Osteoblast (primary cell): ENCODE measurements around the gene EPHA7. TPM values are rescaled to one million over a fixed set of nuclear protein-coding genes. Genes with fewer than 3 reads are reported as not detected.

ENCODE experiments used
- DNase-seq: peaks from one replicate; pipeline ENCODE4 v3.0.0; 2011; ENCODE audit warnings: low spot score, mixed read lengths; ENCODE audit not compliant: insufficient read length; ENCODE audit errors: missing footprints
- H2AFZ ChIP-seq: 2 replicates; pipeline ENCODE4 v1.6.0; 2011; ENCODE audit warnings: mild to moderate bottlenecking, low read length
- H3K27ac ChIP-seq: 2 replicates; pipeline ENCODE4 v1.5.1; 2011; ENCODE audit warnings: mild to moderate bottlenecking, low read depth, low read length, moderate library complexity
- H3K27me3 ChIP-seq: 2 replicates; pipeline ENCODE4 v1.6.0; 2012; ENCODE audit warnings: mild to moderate bottlenecking, control low read depth, inconsistent platforms, low read length, moderate library complexity; ENCODE audit not compliant: insufficient read depth
- H3K36me3 ChIP-seq: 2 replicates; pipeline ENCODE4 v1.5.1; 2011; ENCODE audit warnings: mild to moderate bottlenecking, low read length, control low read depth, moderate library complexity; ENCODE audit not compliant: insufficient read depth
- H3K4me1 ChIP-seq: 2 replicates; pipeline ENCODE4 v1.5.1; 2011; ENCODE audit warnings: mild to moderate bottlenecking, low read length, control low read depth, moderate library complexity; ENCODE audit not compliant: insufficient read depth
- H3K4me2 ChIP-seq: 2 replicates; pipeline ENCODE4 v1.6.0; 2011; ENCODE audit warnings: mild to moderate bottlenecking, low read length; ENCODE audit not compliant: insufficient read depth
- H3K4me3 ChIP-seq: fragments of 200-600 bp; sonication (generic); 3 replicates; pipeline ENCODE4 v1.5.1; 2012; ENCODE audit warnings: mild to moderate bottlenecking, low read length, inconsistent platforms; ENCODE audit not compliant: insufficient read depth
- H3K79me2 ChIP-seq: 2 replicates; pipeline ENCODE4 v1.6.0; 2012; ENCODE audit warnings: mild to moderate bottlenecking, low read length, control low read depth, inconsistent platforms; ENCODE audit not compliant: insufficient read depth
- H3K9me3 ChIP-seq: 2 replicates; pipeline ENCODE4 v1.5.1; 2011; ENCODE audit warnings: low read depth, low read length, control low read depth
- H4K20me1 ChIP-seq: 2 replicates; pipeline ENCODE4 v1.6.0; 2012; ENCODE audit warnings: mild to moderate bottlenecking, low read length, control low read depth; ENCODE audit not compliant: insufficient read depth
- total RNA-seq: library from RNA; depleted of rRNA; stranded (reverse); fragments of >200 nt; gene quantifications from 2 replicates; pipeline ENCODE4 v1.2.3, GENCODE V29; 2012
- TF ChIP-seq, protein P1 (sequence below): IDR thresholded peaks from 2 replicates; pipeline ENCODE4 v1.5.1; 2011; ENCODE audit warnings: mild to moderate bottlenecking, low read depth, low read length, moderate library complexity; ENCODE audit errors: extremely low read depth

EPHA7 gene
- total RNA-seq, 1 donor: not detected

DNA sequence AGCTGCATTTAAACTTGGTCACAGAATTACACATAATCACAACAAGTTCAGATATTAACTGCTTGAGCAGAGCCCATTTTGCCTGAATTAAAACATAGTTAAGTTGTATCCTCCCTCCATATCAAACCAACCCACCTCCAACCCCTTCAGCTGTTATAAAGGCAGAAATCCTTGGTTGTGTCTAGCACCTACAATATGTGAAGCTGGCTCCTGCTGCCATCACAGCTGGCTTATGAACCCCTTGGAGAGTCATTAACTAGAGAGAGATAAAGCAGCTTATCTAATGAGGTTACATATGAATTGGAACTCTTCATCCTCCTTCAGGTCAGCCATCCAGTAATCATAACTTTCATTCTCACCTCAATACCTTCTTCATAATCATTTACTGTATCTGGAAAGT, 101.8 kb downstream of the EPHA7 start:
- Histone ChIP-seq H3K9me3 (peaks cover 6% of the 10 kb centered on the region), H2AFZ (no peak overlapping the region), H4K20me1 (no peaks in the 10 kb centered on the region), H3K4me2 (no peak overlapping the region), H3K27ac (no peak overlapping the region), H3K36me3 (no peaks in the 10 kb centered on the region), H3K27me3 (no peaks in the 10 kb centered on the region), H3K4me3 (no peak overlapping the region), H3K4me1 (no peaks in the 10 kb centered on the region), H3K79me2 (no peaks in the 10 kb centered on the region)
- no peak for DNase-seq
- TF ChIP-seq, protein P1, sequence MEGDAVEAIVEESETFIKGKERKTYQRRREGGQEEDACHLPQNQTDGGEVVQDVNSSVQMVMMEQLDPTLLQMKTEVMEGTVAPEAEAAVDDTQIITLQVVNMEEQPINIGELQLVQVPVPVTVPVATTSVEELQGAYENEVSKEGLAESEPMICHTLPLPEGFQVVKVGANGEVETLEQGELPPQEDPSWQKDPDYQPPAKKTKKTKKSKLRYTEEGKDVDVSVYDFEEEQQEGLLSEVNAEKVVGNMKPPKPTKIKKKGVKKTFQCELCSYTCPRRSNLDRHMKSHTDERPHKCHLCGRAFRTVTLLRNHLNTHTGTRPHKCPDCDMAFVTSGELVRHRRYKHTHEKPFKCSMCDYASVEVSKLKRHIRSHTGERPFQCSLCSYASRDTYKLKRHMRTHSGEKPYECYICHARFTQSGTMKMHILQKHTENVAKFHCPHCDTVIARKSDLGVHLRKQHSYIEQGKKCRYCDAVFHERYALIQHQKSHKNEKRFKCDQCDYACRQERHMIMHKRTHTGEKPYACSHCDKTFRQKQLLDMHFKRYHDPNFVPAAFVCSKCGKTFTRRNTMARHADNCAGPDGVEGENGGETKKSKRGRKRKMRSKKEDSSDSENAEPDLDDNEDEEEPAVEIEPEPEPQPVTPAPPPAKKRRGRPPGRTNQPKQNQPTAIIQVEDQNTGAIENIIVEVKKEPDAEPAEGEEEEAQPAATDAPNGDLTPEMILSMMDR: no peak

DNA sequence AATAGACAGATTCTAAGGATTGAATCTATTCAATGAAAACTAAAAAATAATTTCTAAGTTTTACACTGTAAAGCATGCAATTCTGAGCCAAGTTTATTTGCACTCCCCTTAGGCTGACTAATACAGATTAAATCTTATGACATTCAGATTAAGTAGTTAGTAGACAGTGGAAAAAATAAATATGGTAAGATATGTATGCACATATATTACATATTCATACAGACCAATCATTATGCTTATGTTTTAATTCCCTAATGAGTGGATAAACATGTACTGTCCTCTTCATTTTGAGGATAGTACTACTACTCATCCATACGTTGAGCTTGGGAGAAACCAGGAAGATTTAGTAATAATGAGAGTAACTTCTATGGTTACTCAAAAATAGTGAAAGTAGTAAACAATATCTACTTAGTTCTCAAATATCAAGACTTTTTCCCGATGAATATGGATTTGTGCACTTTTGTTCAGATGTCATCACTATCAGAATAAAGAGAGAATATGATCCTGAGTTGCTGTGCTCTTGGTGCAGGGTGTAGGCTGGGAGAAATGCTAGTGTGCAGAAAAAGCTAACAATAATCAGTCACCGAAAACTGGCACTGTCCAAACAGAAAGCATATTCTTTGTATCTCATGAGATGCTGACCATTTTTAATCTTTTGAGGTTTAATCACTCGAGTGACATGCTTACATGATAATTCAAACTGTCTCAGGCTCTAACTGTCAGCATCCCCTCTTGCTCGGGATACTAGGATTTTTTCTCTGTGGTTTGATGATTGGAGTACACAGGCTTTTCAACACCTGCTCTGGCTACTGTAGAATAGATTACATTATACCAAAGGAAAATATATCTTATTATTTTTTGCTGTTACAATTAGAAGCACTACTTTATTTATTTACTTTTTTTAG, 111.6 kb downstream of the EPHA7 start:
- Histone ChIP-seq H3K27me3 (no peaks in the 10 kb centered on the region), H3K36me3 (no peaks in the 10 kb centered on the region), H3K4me3 (no peak overlapping the region), H3K27ac (no peak overlapping the region), H3K4me1 (no peaks in the 10 kb centered on the region), H2AFZ (no peak overlapping the region), H3K79me2 (no peaks in the 10 kb centered on the region), H3K4me2 (no peak overlapping the region), H4K20me1 (no peaks in the 10 kb centered on the region), H3K9me3 (no peaks in the 10 kb centered on the region)
- TF ChIP-seq, protein P1: no peak
- DNase-seq: no peak

DNA sequence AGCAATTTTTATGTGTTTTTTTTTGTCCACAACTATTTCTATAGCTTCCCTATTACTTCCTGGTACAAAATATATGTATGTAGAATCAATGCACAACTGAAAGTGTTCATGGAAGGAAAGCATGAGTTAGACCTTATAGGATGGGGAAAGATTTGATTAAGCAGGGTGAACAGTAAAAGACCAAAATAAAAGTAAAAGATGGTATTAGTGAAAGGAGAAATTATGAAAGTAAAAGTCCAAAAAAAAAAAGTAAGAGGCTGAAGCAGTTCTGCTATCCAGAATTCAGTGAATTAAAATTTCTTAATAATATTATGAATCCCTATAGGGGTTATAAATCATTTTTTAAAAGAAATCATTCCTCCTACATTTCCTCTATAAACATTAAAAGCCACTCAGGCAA, 114.3 kb downstream of the EPHA7 start:
- H3K27me3 ChIP-seq: no peaks in the 10 kb centered on the region
- H3K27ac ChIP-seq: no peak overlapping the region
- H3K36me3 ChIP-seq: no peaks in the 10 kb centered on the region
- no peak for DNase-seq
- H3K4me1 ChIP-seq: no peaks in the 10 kb centered on the region
- TF ChIP-seq, protein P1: no peak
- no peak overlapping the region for H3K4me3 ChIP-seq
- H4K20me1 ChIP-seq: no peaks in the 10 kb centered on the region
- H3K4me2 ChIP-seq: no peak overlapping the region
- H3K9me3 ChIP-seq: no peaks in the 10 kb centered on the region
- H2AFZ ChIP-seq: no peak overlapping the region
- H3K79me2 ChIP-seq: no peaks in the 10 kb centered on the region

DNA sequence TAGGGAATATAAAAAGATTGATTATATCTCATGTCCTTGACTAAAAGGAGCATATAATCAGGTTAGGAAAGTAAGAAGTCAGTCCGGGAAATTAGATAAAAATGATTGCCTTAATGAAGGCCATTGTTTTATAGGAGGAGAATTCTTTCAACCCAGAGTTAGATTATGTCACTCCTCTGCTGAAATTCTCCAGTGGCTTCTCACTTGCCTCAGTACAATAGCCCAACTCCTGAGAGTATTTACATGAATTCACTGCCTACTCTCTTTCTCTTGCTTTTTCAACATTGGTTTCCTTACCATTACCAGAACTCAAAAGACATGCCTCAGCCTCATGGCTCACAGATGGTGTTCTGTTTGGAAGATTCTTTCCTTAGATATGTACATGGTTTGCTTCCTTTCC, 114.9 kb downstream of the EPHA7 start:
- Histone ChIP-seq H3K27me3 (no peaks in the 10 kb centered on the region), H3K36me3 (no peaks in the 10 kb centered on the region), H3K9me3 (no peaks in the 10 kb centered on the region), H4K20me1 (no peaks in the 10 kb centered on the region), H3K4me1 (no peaks in the 10 kb centered on the region), H3K79me2 (no peaks in the 10 kb centered on the region), H2AFZ (no peak overlapping the region), H3K4me3 (no peak overlapping the region), H3K4me2 (no peak overlapping the region), H3K27ac (no peak overlapping the region)
- DNase-seq: no peak
- TF ChIP-seq, protein P1: no peak
